ENCODE measurements around the gene HTR5A.

- no peak for TF ChIP-seq CTCF (IDR thresholded peaks at IDR 0.05; ENCODE audit: poor library complexity)
- no peak for TF ChIP-seq EZH2 (IDR thresholded peaks at IDR 0.05; ENCODE audit: borderline replicate concordance)
These were observed 49.8 kb downstream of the HTR5A start for GRCh38 chr7:155119801-155120382.
